Activated CD8-positive, alpha-beta memory T cell treated with anti-CD3 and anti-CD28 coated beads, Interleukin-2, amount 10 ng/mL, durations not matched to agents 7 days and 5 days (primary cell): ENCODE measurements around the gene CAMTA2. TPM values are rescaled to one million over a fixed set of nuclear protein-coding genes. Genes with fewer than 3 reads are reported as not detected.
"Not testable (repeated sequence)": the region's sequence is repeated elsewhere in the genome, so short reads cannot be mapped to it uniquely, and the experiment has no call there.

ENCODE experiments used
- ATAC-seq: fragments of 150-1000 bp; cut with Tn5 transposase; one replicate; pipeline ENCODE4 v1.10.0; 2021; ENCODE audit warnings: moderate library complexity
- CTCF ChIA-PET: fragments of 350-600 bp; sonication (Branson Sonifier 250); formaldehyde crosslinking; loops from one replicate; lab custom pipeline; 2021; ENCODE audit warnings: antibody characterized with exemption; lab: Charles Lee
- DNase-seq: peaks from one replicate; pipeline ENCODE4 v3.0.0-alpha.2; 2020
- H3K27ac Mint-ChIP-seq: one replicate; pipeline ENCODE4 v1.8.0; 2021; ENCODE audit warnings: mild to moderate bottlenecking, mixed read lengths
- H3K27me3 Mint-ChIP-seq: one replicate; pipeline ENCODE4 v1.8.0; 2021; ENCODE audit warnings: mixed read lengths
- H3K36me3 Mint-ChIP-seq: one replicate; pipeline ENCODE4 v1.8.0; 2021; ENCODE audit warnings: mild to moderate bottlenecking, mixed read lengths
- H3K4me1 Mint-ChIP-seq: one replicate; pipeline ENCODE4 v1.8.0; 2021; ENCODE audit warnings: mixed read lengths
- H3K4me3 Mint-ChIP-seq: one replicate; pipeline ENCODE4 v1.8.0; 2021; ENCODE audit warnings: mild to moderate bottlenecking, moderate library complexity, mixed read lengths
- H3K9me3 Mint-ChIP-seq: one replicate; pipeline ENCODE4 v1.8.0; 2022; ENCODE audit warnings: low read depth, mixed read lengths
- total RNA-seq, 2 experiments: library from RNA; stranded (reverse); gene quantifications; one replicate each; pipeline ENCODE4 v1.2.3, GENCODE V29; 2021

Gene CAMTA2
- total RNA-seq = 10 to 100 TPM; 60.6 to 72.5 TPM

- peaks cover 36% of the 10 kb centered on the region for H3K4me1 Mint-ChIP-seq
These were observed at the start of gene CAMTA2 for GRCh38 chr17:4986951-4987766. TSS of gene CAMTA2 (minus strand) at chr17:4987675. CDS start at chr17:4986222, 1,453 bp downstream.

GRCh38 chr17:5035315-5035714, 47.8 kb upstream of the CAMTA2 start, which contains the start of gene SLC52A1:
TSS of gene SLC52A1 (minus strand) at chr17:5035426. CDS start at chr17:5034606, 820 bp downstream.
- H3K9me3 Mint-ChIP-seq = no peaks in the 10 kb centered on the region
- ATAC-seq (peak; percentile 31), DNase-seq (no peak)
- H3K27ac Mint-ChIP-seq = no peak within 1 kb of the TSS
- H3K36me3 Mint-ChIP-seq = no peaks in the 10 kb centered on the region
- H3K4me3 Mint-ChIP-seq = peak within 1 kb of the TSS; percentile 54
- CTCF ChIA-PET = interaction anchor here (1.0 to 10.2 kb wide), 8 partner anchors 9 to 126 kb away, joined by 3 to 103 read pairs (median 4); partner anchors contain the start of gene CAMTA2
- H3K4me1 Mint-ChIP-seq = peaks cover 26% of the 10 kb centered on the region
- H3K27me3 Mint-ChIP-seq = no peaks in the 10 kb centered on the region

More at GRCh38 chr17:4986951-4987766, at the start of gene CAMTA2:
- H3K36me3 Mint-ChIP-seq = peaks cover 9% of the 10 kb centered on the region
- H3K9me3 Mint-ChIP-seq = no peaks in the 10 kb centered on the region
- peak; percentile 88 for ATAC-seq
- H3K27me3 Mint-ChIP-seq = no peaks in the 10 kb centered on the region
- peak; percentile 93 for DNase-seq
- peak within 1 kb of the TSS; percentile 93 for H3K27ac Mint-ChIP-seq
- H3K4me3 Mint-ChIP-seq = peak within 1 kb of the TSS; percentile 91
- CTCF ChIA-PET = interaction anchor here (0.6 to 4.5 kb wide), 21 partner anchors 10 to 284 kb away, joined by 3 to 39 read pairs (median 5); partner anchors contain the start of genes C17orf107, CHRNE, INCA1 and KIF1C

GRCh38 chr17:5034651-5035050, 47.2 kb upstream of the CAMTA2 start:
- Mint-ChIP-seq H3K4me1 (peaks cover 26% of the 10 kb centered on the region), H3K9me3 (no peaks in the 10 kb centered on the region), H3K27me3 (no peaks in the 10 kb centered on the region), H3K4me3 (no peak overlapping the region), H3K27ac (no peak overlapping the region), H3K36me3 (peaks cover 2% of the 10 kb centered on the region)
- no peak for ATAC-seq
- no peak for DNase-seq
- CTCF ChIA-PET = interaction anchor here (1.0 to 10.2 kb wide), 5 partner anchors 9 to 125 kb away, joined by 3 to 103 read pairs (median 3); partner anchors contain the start of gene CAMTA2

- DNase-seq = no peak
- H3K27ac Mint-ChIP-seq = no peak overlapping the region
- H3K4me1 Mint-ChIP-seq = peaks cover 27% of the 10 kb centered on the region
- CTCF ChIA-PET = interaction anchor here (1.0 to 10.2 kb wide), 4 partner anchors 16 to 125 kb away, joined by 3 to 103 read pairs (median 10); partner anchors contain the start of gene CAMTA2
- H3K36me3 Mint-ChIP-seq = peaks cover 2% of the 10 kb centered on the region
- no peak overlapping the region for H3K4me3 Mint-ChIP-seq
- no peaks in the 10 kb centered on the region for H3K9me3 Mint-ChIP-seq
- H3K27me3 Mint-ChIP-seq = no peaks in the 10 kb centered on the region
- ATAC-seq = no peak
These were observed 46.6 kb upstream of the CAMTA2 start for GRCh38 chr17:5034063-5034462.

GRCh38 chr17:5033352-5034015, 46.0 kb upstream of the CAMTA2 start:
- Mint-ChIP-seq H3K27me3 (no peaks in the 10 kb centered on the region), H3K4me3 (no peak overlapping the region), H3K27ac (no peak overlapping the region), H3K4me1 (peaks cover 27% of the 10 kb centered on the region), H3K9me3 (no peaks in the 10 kb centered on the region), H3K36me3 (peaks cover 2% of the 10 kb centered on the region)
- ATAC-seq (no peak), DNase-seq (no peak)
- CTCF ChIA-PET = interaction anchor here (1.2 to 10.2 kb wide), 3 partner anchors 14 to 27 kb away, joined by 3 to 103 read pairs (median 3); no protein-coding TSS in a partner anchor

GRCh38 chr17:5032865-5033264, 45.4 kb upstream of the CAMTA2 start:
- ATAC-seq = no peak
- no peak overlapping the region for H3K27ac Mint-ChIP-seq
- no peaks in the 10 kb centered on the region for H3K27me3 Mint-ChIP-seq
- no peak for DNase-seq
- CTCF ChIA-PET = interaction anchor here (0.6 to 10.2 kb wide), 3 partner anchors 14 to 52 kb away, joined by 3 to 103 read pairs (median 3); no protein-coding TSS in a partner anchor
- H3K4me3 Mint-ChIP-seq = no peak overlapping the region
- H3K9me3 Mint-ChIP-seq = no peaks in the 10 kb centered on the region
- H3K36me3 Mint-ChIP-seq = peaks cover 2% of the 10 kb centered on the region
- H3K4me1 Mint-ChIP-seq = peaks cover 27% of the 10 kb centered on the region

- H3K27ac Mint-ChIP-seq = peak overlapping the region; percentile 93
- H3K4me1 Mint-ChIP-seq = peaks cover 25% of the 10 kb centered on the region
- peaks cover 2% of the 10 kb centered on the region for H3K36me3 Mint-ChIP-seq
- H3K9me3 Mint-ChIP-seq = no peaks in the 10 kb centered on the region
- CTCF ChIA-PET = interaction anchor here (0.5 to 10.2 kb wide), 15 partner anchors 9 to 122 kb away, joined by 3 to 103 read pairs (median 6); partner anchors contain the start of genes INCA1, KIF1C and ZFP3
- DNase-seq (peak; percentile 91), ATAC-seq (peak; percentile 79)
- no peaks in the 10 kb centered on the region for H3K27me3 Mint-ChIP-seq
- H3K4me3 Mint-ChIP-seq = peak overlapping the region; percentile 80
These were observed 44.0 kb upstream of the CAMTA2 start for GRCh38 chr17:5031365-5032082.

GRCh38 chr17:5030168-5030567, 42.7 kb upstream of the CAMTA2 start:
- not testable (repeated sequence) for ATAC-seq
- peak overlapping the region; percentile 80 for H3K4me3 Mint-ChIP-seq

GRCh38 chr17:5027916-5028315, 40.4 kb upstream of the CAMTA2 start:
- H3K4me3 Mint-ChIP-seq = no peak overlapping the region
- no peak overlapping the region for H3K27ac Mint-ChIP-seq
- H3K36me3 Mint-ChIP-seq = peaks cover 2% of the 10 kb centered on the region
- CTCF ChIA-PET = interaction anchor here (10.2 kb wide), 1 partner anchor 33 kb away, joined by 103 read pairs; no protein-coding TSS in a partner anchor
- H3K27me3 Mint-ChIP-seq = no peaks in the 10 kb centered on the region
- ATAC-seq (no peak), DNase-seq (no peak)
- peaks cover 21% of the 10 kb centered on the region for H3K4me1 Mint-ChIP-seq
- H3K9me3 Mint-ChIP-seq = no peaks in the 10 kb centered on the region

More at GRCh38 chr17:5030168-5030567, 42.7 kb upstream of the CAMTA2 start:
- not testable (repeated sequence) for H3K27me3 Mint-ChIP-seq, H3K36me3 Mint-ChIP-seq, H3K9me3 Mint-ChIP-seq, DNase-seq
- H3K4me1 Mint-ChIP-seq = peaks cover 25% of the 10 kb centered on the region
- CTCF ChIA-PET = interaction anchor here (0.7 to 10.2 kb wide), 13 partner anchors 10 to 121 kb away, joined by 3 to 103 read pairs (median 8); partner anchors contain the start of genes CAMTA2, INCA1 and KIF1C
- H3K27ac Mint-ChIP-seq = peak overlapping the region; percentile 93

GRCh38 chr17:5027299-5027698, 39.8 kb upstream of the CAMTA2 start:
- no peak for DNase-seq
- Mint-ChIP-seq H3K27ac (no peak overlapping the region), H3K4me3 (no peak overlapping the region), H3K4me1 (peaks cover 19% of the 10 kb centered on the region), H3K27me3 (no peaks in the 10 kb centered on the region), H3K9me3 (no peaks in the 10 kb centered on the region), H3K36me3 (peaks cover 6% of the 10 kb centered on the region)
- CTCF ChIA-PET = interaction anchor here (10.2 kb wide), 1 partner anchor 33 kb away, joined by 103 read pairs; no protein-coding TSS in a partner anchor
- ATAC-seq = no peak

- Mint-ChIP-seq H3K9me3 (no peaks in the 10 kb centered on the region), H3K36me3 (peaks cover 4% of the 10 kb centered on the region), H3K4me1 (peaks cover 5% of the 10 kb centered on the region), H3K27me3 (no peaks in the 10 kb centered on the region), H3K4me3 (no peak overlapping the region), H3K27ac (peak overlapping the region; percentile 18)
- CTCF ChIA-PET = no interaction called here
- DNase-seq = no peak
- ATAC-seq = no peak
These were observed 37.1 kb upstream of the CAMTA2 start for GRCh38 chr17:5024604-5025003.

- no peaks in the 10 kb centered on the region for H3K9me3 Mint-ChIP-seq
- ATAC-seq (no peak), DNase-seq (no peak)
- no peak overlapping the region for H3K27ac Mint-ChIP-seq
- CTCF ChIA-PET = interaction anchor here (0.9 to 1.3 kb wide), 2 partner anchors 100 to 115 kb away, joined by 4 to 5 read pairs; no protein-coding TSS in a partner anchor
- H3K36me3 Mint-ChIP-seq = peaks cover 4% of the 10 kb centered on the region
- H3K4me1 Mint-ChIP-seq = peaks cover 13% of the 10 kb centered on the region
- no peaks in the 10 kb centered on the region for H3K27me3 Mint-ChIP-seq
- H3K4me3 Mint-ChIP-seq = no peak overlapping the region
These were observed 36.2 kb upstream of the CAMTA2 start for GRCh38 chr17:5023588-5024147.
